GM18507 (cell line): ENCODE results near the gene SLC16A5.
"Not testable (repeated sequence)": the region's sequence is repeated elsewhere in the genome, so short reads cannot be mapped to it uniquely, and the experiment has no call there.

Source experiments
- DNase-seq: peaks from one replicate; pipeline ENCODE4 v3.0.0; 2011; ENCODE audit warnings: low read depth; ENCODE audit not compliant: insufficient read length; ENCODE audit errors: extremely low spot score
- FAIRE-seq: peaks from 2 replicates; lab custom pipeline; 2011; peaks lifted over from hg19 to GRCh38; lab: Jason Lieb, UNC

Gene SLC16A5, protein sequence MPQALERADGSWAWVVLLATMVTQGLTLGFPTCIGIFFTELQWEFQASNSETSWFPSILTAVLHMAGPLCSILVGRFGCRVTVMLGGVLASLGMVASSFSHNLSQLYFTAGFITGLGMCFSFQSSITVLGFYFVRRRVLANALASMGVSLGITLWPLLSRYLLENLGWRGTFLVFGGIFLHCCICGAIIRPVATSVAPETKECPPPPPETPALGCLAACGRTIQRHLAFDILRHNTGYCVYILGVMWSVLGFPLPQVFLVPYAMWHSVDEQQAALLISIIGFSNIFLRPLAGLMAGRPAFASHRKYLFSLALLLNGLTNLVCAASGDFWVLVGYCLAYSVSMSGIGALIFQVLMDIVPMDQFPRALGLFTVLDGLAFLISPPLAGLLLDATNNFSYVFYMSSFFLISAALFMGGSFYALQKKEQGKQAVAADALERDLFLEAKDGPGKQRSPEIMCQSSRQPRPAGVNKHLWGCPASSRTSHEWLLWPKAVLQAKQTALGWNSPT

DNA sequence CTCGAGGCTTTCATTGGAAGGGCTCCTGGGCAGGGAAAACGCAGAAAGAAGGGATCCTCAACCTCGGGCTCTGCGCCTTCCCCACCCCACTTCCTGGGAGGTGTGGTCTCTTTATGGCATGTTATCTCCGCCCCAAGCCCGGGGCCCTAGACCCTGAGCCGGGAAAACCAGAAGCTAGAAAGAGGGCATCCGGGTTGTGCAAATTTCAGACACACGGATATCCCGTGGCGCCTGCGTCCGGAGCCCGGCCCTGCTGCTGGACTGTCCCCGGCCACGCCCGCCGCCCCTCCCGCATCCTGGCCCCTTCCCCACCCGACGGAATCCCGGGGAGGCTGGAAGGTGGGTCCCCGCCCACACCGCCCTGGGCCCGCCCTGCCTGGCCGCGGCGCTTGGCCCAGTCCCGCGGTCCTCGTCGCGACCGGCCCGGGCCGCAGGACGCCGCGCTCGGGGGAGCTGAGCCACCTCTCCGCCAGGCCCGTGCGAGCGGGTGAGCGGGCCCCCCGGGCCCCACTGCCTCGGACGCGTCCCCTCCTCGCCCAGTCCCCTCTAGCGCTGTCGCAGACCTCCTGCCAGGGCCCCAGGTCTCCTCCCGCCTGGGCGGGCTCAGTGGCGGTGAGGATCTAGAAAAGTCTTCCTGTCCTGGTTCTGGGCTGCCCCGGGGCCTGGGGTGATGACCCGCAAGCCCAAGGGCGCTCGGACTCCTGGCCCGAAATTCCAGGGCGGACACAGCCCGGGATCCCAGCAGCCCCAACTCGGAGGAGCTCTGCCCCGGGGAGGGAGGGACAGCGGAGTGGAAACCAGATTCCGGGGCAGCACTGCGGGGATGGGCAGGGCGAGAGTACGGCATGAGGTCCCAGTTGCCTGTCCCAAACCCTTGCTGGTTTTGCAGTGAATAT is at the start of gene SLC16A5:
Gene SLC16A5, plus strand, starts transcription at position 397 of the 896 bp plus-strand sequence. CDS start 5,683 bp downstream, outside the sequence.
- DNase-seq = no peak
- peak; percentile 46 for FAIRE-seq

DNA sequence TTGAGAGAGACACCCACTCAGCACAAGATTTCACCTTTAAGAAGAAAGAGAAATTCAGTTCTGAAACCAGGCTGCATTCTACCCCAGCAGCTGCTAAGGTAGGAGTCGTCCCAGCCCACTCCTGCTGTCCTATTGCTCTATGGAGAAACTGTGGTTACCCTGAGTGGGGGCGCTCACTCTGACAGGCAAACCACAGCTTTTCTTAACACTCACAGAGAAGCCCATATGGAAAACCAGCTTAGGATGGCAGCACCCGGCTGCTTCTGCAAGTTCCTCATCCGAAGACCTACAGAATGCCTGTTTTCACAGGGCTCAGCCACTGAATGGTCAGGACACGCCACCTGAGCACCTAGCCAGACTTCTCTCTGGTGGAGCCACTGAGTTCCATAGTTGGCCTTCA is 48.5 kb upstream of the SLC16A5 start:
- FAIRE-seq (no peak), DNase-seq (no peak)

DNA sequence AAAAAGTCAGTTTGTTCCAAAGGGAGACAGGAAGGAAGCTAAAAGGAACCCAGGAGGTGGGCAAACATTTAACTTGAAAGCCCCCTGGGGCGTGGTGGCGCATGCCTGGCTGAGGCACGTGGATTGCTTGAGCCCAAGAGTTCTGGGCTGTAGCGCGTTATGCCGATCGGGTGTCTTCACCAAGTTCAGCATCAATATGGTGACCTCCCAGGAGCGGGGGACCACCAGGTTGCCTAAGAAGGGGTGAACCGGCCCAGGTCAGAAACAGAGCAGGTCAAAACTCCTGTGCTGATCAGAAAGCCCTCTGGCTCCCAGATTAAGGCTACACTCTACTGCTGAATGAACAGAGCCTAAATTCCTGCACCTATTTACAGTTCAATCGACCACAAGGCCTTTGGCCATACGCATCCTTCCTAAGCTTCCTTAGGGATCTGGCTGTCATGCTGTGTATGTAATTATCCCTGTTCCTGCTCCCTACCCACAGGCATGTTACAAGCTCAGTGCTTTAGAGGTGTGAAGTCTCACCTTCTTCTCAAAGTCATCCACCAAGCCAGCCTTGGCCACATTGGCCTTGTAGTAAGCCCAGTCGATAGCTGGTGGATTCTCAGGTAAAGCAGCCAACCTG is 46.0 kb upstream of the SLC16A5 start:
- FAIRE-seq (no peak), DNase-seq (no peak)

DNA sequence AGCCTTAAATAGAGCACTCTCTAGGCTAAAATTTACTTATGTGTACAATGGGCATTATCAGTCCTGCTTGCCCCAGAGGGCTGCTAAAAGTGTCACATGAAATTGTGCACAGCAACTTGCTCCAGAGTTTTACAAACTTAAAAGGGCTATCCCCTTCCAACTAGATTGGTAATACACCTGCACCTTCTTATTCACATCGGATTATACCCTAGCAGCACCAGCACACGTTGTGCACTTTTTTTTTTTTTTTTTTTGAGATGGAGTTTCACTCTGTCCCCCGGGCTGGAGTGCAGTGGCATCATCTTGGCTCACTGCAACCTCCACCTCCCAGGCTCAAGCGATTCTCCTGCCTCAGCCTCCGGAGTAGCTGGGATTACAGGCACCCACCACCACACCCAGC is 44.0 kb upstream of the SLC16A5 start:
- DNase-seq, FAIRE-seq: not testable (repeated sequence)

DNA sequence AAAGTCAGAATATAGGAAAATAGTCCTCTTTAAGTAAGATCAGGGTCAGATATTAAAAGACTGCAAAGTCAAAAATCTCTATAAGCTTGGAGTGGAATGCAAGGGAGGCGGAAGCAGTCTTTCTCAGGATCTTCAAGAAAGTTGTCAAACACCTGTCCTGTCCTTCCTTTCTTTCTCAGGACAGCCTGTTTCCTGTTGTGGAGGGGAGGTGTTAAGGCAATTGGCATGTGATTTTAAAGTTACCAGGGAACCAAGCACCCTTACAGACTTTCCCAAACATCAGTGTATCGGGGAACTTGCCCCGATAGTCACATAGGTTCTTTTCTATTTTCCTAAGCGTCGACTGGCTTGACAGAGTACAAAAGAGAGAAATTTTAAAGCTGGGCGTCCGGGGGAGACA is 43.0 kb upstream of the SLC16A5 start:
- FAIRE-seq (no peak), DNase-seq (no peak)

DNA sequence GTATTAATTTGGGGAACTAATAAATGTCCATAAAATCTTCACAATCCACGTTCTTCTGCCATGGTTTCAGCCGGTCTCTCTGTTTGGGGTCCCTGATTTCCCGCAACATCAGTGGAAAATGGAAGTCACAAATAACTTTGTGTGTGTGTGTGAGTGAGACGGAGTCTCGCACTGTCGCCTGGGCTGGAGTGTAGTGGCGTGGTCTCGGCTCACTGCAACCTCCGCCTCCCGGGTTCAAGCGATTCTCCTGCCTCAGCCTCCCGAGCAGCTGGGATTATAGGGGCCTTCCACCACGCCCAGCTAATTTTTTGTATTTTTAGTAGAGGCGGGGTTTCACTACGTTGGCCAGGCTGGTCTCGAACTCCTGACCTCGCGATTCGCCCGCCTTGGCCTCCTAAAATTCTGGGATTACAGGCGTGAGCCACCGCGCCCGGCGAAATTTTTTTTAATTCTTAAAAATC is 41.8 kb upstream of the SLC16A5 start:
- FAIRE-seq = not testable (repeated sequence)

DNA sequence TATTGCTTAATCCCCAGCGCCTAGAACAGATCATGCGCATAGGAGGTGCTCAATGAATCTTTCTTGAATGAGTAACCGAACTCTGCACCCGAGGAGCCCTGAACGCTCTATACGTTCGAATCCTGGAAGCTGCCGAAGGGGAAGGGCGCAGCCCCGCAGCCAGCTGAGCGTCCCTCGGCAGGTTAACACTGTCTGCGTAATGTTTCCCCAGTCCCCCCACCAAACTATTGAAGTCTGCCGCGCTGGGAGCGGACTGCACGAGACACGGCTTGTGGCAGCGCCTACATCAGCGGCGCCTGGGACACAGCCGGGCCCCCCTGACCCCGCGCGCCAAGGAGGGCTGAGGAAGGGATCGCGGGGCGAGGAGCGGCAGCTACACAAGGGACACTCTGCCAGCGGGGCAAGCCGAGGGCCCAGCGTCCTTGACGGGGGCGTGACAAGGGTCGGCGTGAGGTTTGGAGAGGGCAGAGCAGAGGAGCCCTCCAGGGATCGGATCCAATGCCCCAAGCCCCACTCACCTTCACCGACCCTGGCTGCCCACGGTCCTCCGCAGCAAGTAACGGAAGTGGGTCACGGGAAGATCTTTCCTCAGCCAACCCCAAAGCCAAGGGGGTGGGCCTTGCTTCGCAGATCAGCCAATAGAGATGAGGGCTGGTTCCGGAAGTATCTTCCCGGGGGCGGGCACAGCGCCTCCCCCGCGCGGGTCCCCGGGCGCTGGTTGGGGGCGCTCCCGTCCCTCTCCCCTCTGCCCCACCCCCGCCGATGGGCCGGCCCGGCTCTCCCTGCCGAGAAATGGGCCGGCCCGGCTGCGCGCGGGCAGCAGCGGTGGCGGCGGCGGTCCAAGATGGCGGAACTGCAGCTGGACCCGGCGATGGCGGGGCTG is 41.1 kb upstream of the SLC16A5 start, which contains the start of the genes ATP5PD and KCTD2:
Gene ATP5PD, minus strand, starts transcription at position 563 of the 883 bp plus-strand sequence. CDS start 4,319 bp downstream, outside the sequence.
Gene KCTD2, plus strand, starts transcription at position 819 of the 883 bp plus-strand sequence. Its CDS starts 26 bp downstream, at position 845.
- DNase-seq (peak; percentile 96), FAIRE-seq (peak; percentile 99)

More for the DNA sequence above, 41.8 kb upstream of the SLC16A5 start:
- not testable (repeated sequence) for DNase-seq

DNA sequence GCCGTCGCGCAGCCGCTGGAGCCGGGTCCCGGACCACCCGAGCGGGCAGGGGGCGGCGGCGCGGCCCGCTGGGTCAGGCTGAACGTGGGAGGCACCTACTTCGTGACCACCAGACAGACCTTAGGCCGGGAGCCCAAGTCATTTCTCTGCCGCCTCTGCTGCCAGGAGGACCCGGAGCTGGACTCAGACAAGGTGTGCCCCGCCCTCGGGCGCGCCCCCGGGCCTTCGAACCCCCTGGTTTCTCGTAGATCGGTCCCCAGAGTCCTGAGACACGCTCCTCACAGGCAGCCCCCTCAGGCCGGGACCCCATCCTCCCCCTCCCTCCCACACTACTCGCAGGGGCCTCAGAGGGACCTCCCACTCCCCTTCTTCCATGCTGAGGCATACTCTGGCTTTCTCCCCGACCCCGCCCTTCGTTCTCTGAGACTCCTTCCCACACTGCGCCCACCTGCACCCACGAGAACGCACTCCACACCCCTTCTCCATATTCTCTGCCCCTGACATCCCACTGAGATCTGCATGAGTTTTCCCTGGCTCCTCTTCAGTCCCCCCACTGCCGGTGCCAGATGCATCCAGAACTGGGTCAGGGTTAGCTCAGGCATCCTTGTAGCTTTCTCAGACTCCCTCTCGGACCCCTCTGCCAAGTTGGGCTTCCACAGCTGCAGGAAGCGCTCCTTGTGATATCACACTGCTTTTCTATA is 40.2 kb upstream of the SLC16A5 start:
- DNase-seq (no peak), FAIRE-seq (no peak)

DNA sequence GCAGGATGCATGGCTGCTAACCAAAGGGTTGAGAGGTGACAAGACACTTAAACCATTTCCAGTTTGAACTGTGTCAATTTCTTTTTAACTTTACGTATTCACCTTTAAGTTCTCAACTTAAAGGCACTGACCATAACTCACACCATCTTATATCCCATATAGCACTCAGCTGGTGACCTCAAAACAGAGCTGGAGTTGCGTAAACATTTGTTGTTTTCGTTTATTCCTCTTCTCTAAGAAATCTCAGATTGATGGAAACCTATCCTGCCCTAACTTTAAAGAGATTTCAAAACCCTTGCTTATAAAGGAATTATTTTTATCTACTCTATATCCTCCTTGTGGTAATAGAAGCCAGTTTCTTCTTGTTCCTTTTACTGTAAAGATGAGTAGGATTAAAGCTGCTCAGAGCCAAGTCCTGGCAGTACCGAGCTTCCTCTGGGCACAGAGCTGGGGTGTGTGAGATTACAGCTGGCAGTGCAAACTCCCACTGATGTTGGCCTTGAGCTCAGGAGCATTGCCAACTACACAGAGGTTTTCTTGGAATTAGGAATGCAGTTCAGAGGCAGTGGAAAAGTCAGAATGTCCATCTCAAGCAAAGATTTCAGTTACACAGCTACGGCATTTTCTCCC is 39.4 kb upstream of the SLC16A5 start:
- no peak for DNase-seq

DNA sequence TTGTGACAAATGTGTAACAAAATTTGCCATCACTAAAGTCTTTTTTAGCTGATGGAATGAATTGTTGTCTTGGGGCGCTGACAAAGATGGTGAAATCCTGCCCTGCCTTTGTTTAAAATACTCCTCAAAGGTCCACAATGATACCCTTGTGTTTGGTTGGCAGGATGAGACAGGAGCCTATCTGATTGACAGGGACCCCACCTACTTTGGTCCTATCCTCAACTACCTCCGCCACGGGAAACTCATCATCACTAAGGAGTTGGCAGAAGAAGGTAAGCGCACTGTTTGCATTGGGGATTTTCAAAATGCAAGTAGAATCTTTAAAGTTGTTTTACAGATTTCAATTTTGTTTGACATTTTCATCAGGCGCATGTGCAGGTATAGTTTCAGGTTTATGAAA is 38.7 kb upstream of the SLC16A5 start:
- no peak for FAIRE-seq

More for the DNA sequence above, 39.4 kb upstream of the SLC16A5 start:
- FAIRE-seq = no peak

DNA sequence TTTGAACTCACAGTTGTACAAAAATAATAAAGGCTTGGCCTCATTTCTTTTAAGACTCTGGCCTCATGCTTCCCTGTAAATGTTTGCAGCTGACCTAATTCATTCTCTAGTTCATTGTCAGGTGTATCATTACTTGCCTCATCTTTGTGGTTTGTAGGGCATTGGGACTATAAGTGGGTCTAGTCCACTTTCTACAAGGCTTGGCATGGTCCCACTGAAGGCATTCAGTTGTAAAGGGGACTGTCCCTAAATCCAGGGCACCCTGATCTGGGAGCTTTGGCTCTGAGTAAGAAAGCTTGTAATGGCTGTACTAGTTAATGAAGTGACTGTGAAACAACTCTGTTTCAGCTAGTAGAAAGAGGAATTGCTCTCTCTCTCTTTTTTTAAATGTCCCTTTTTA is 38.0 kb upstream of the SLC16A5 start:
- FAIRE-seq = no peak
- no peak for DNase-seq

More for the DNA sequence above, 38.7 kb upstream of the SLC16A5 start:
- DNase-seq = no peak

DNA sequence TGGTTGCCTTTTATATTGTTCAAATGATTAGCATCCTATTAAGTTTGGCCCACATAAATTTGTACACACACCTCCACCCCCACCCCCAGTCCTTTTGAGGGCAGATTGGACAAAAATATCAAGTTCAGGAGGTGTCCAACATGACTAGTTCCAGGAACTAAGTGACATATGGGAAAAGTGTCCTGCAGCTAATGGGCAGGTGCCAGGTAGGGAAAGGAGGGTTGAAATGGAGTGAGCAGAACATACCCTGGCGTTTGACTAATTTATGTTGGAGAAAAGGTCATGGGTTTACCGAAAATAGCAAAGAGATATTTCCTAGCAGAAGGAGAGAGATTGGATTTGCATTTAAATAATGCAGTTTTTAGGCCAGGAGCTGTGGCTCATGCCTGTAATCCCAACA is 35.8 kb upstream of the SLC16A5 start:
- DNase-seq (no peak), FAIRE-seq (no peak)

DNA sequence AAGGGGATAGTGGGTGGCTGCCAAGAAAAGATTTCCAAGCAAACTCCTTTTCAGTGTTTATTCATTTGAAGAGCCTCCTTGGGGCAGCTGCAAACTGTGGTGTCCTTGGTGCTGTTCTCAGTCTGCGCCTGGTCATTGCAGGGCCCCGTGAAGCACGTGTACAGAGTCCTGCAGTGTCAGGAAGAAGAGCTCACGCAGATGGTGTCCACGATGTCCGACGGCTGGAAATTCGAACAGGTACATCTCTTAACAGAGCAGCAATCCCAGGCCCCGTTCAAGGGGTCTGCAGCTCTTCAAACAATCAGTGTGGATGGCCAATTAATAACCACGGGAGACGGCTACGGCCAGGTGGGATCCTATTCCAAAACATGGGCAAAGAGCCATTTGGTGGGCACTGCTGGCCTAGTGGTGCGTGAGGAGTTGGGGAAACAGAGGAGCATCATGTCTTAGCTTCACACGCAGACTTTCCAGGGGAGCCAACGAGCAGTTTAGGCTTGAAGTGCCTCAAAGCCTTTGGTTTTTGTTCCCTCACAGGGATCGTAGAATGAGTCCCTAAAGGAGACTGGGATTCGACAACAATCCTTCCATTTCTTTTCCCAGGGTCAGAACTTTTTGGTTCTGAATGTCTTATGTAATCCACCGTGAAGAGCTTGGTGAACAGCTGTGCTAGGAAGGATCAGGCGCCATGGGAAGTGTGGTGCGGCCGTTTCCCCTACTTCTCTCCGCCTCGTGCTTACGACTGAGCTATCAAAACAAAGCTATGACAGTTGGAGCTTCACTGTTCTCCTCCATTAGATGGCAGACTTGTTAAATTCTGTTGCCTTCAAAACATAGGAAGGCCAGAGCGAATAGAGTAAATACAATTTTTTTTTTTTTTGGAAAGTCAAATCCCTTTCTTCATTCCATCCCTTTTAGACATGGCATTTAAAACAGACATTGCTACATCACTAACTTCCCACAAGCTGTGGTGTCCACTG is 28.1 kb upstream of the SLC16A5 start:
- FAIRE-seq (peak; percentile 68), DNase-seq (no peak)

DNA sequence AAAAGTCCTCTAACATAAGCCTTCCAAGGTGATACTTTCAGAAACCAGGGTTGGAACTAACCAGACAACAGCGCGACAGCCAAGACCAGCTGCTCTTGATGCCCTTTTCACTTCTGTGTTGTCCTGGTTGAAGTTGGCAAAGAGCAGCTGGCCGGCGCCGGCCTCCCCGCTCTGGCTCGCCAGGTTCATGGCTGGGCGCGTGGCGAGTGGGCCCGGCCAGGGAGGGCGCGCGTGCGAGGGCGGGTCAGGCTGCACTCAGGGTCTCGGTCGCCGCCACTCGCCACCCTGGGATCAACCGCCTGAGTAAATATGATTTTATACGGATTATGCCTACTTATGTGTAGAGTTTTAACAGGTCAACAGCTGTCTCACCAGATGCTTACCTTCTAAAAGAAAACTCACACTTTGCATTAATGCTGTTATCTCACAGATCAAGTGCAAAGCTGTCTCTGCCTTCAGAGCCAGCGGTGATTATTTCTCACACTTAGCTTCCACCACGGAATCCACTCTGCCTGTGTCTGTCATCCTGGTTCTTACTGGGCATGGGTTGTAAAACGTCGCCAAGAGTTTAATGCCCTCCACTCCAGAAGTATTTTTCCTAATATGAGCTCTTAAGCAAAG is 27.2 kb upstream of the SLC16A5 start:
- no peak for DNase-seq
- no peak for FAIRE-seq

DNA sequence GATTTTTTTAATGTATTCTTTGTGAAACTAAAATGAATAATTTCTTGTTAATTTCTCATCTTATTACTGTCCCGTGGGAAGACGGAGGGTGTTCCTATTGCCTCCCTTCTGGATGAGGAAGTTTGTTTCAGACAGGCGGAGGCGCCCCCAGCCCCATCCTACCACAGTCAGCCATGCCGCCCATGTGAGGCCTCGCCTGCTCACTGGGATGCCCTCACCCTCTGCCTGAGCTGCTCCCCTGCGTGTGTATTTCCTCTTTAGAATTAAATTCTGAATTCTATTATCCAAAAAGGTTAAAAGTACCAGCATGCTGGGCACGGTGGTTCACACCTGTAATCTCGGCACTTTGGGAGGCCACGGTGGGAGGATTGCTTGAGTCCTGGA is 26.7 kb upstream of the SLC16A5 start:
- FAIRE-seq = no peak

DNA sequence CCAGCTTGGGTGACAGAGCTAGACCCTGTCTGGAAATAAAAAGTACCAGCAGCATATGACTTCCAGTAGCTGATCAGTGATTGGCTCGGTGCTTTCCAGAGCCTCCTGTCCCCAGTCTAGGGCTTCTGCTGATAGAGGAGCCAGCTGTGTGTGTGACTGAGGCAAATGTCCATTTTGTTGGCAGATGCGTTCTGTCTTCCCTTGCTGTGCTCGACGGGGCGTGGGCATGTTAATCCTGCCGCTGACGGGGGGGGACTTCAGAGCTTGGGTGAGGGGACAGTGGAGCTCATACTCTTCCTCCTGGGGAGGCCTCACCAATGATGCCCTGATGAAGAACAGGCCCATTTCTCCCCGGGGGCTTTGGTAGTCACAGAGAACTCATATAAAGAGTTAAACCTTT is 26.1 kb upstream of the SLC16A5 start:
- DNase-seq (no peak), FAIRE-seq (no peak)

More for the DNA sequence above, 26.7 kb upstream of the SLC16A5 start:
- DNase-seq = no peak
